Gastroesophageal sphincter (tissue), 4 donors: ENCODE results near the gene LRRC53. TPM values are rescaled to one million over a fixed set of nuclear protein-coding genes. Genes with fewer than 3 reads are reported as not detected.

Source experiments
- ATAC-seq: fragments of 150-250 bp; one replicate; pipeline ENCODE4 v1.9.1; 2016; ENCODE audit warnings: mild to moderate bottlenecking, moderate library complexity
- H3K27ac ChIP-seq, 4 donors: fragments of 200-600 bp; sonication (generic) in 3 of 4; 1 replicate in 3 of 4; 2 replicates in 1 of 4; pipeline ENCODE4 v1.5.1; 2016 to 2019
- H3K27me3 ChIP-seq: fragments of 200-600 bp; sonication (generic); one replicate; pipeline ENCODE4 v1.5.1; 2019
- H3K36me3 ChIP-seq, 2 donors: fragments of 200-600 bp; sonication (generic); one replicate each; pipeline ENCODE4 v1.5.1; 2019; ENCODE audit warnings: control low read depth in 1 of 2
- H3K4me1 ChIP-seq, 3 donors: fragments of 200-600 bp; sonication (generic); 1 replicate in 2 of 3; 2 replicates in 1 of 3; pipeline ENCODE4 v1.5.1; 2016 to 2019; ENCODE audit warnings: control low read depth in 2 of 3
- H3K4me3 ChIP-seq, 2 donors: fragments of 200-600 bp; sonication (generic); one replicate each; pipeline ENCODE4 v1.5.1; 2019; ENCODE audit warnings: mild to moderate bottlenecking in 1 of 2, moderate library complexity in 1 of 2
- H3K9me3 ChIP-seq, 3 donors: fragments of 200-600 bp; sonication (generic); one replicate each; pipeline ENCODE4 v1.5.1; 2017 to 2019; ENCODE audit warnings: control low read depth in 2 of 3
- EP300 ChIP-seq: sonication (generic); formaldehyde crosslinking; IDR thresholded peaks from one replicate; pipeline ENCODE4 v1.6.1; 2017; ENCODE audit warnings: antibody characterized with exemption, mild to moderate bottlenecking
- POLR2A ChIP-seq, 2 donors: fragments of 450-650 bp; IDR thresholded peaks; one replicate each; pipeline ENCODE4 v1.6.1; 2017; ENCODE audit warnings: antibody characterized with exemption in 2 of 2, mild to moderate bottlenecking in 2 of 2, moderate library complexity in 1 of 2
- POLR2AphosphoS5 ChIP-seq: sonication (generic); formaldehyde crosslinking; IDR thresholded peaks from one replicate; pipeline ENCODE4 v1.6.1; 2017; ENCODE audit warnings: antibody characterized with exemption
- WGBS, 2 donors: methylation state at CpG; one replicate each; pipeline ENCODE4 v1.1.5; 2018; ENCODE audit warnings: low coverage in 1 of 2; 5-methylcytosine and 5-hydroxymethylcytosine counted together
- total RNA-seq, 4 donors: library from RNA; depleted of rRNA; stranded (reverse); fragments of >200 nt; gene quantifications; one replicate each; pipeline ENCODE4 v1.1.0, GENCODE V29; 2016
- TF ChIP-seq, protein P1 (sequence below), 4 experiments: fragments of 200-600 bp in 2 of 4; fragments of 450-650 bp in 2 of 4; sonication (generic) in 1 of 4; IDR thresholded peaks; one replicate each; pipeline ENCODE4 v1.5.1; 2017 to 2019; ENCODE audit warnings: antibody characterized with exemption in 4 of 4, mild to moderate bottlenecking in 2 of 4, moderate library complexity in 2 of 4

The LRRC53 gene, protein sequence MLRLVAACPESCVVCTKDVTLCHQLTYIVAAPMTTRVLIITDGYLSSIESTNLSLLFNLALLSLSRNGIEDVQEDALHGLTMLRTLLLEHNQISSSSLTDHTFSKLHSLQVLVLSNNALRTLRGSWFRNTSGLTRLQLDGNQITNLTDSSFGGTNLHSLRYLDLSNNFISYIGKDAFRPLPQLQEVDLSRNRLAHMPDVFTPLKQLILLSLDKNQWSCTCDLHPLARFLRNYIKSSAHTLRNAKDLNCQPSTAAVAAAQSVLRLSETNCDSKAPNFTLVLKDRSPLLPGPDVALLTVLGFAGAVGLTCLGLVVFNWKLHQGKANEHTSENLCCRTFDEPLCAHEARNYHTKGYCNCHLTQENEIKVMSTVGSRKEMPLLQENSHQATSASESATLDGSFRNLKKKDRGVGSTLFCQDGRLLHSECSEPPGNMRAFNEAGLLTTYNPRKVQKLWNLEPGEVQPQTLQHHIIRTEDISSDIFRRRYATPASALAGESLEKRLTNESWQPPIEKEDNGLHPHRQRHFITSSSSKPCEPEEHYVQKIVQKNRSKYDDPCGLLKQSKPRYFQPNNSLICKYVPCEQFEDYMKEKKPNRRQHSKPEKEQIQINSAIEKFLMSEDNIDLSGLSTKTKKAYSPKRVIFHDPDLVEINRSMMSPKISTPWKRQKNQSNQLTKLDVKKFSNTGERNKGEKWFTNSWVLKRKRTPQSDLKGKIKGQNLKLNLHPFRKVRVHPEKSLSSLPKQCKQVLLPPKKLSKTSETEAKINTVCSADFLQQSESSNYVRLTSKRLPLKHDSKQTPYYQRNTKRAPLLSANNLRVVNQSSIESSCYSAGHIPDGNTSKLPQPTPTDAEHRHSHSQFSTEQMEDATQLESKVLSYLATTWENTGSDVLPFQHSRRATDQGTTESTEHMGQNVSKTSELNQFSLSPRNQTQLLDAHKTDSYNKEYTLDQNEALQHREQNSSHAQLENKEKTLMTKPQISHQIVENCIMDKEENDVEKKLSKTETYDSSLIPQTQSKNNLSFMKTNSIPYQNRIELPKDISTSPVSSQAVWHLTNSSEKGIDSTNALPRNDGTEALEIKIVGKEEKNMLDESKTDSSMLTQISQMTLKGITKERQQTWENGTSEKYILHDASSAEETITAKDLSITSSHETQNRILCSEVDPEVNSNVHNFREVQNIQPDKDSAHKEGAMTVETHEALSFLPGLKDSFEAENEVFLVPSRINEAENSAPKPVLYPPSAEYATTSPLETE
- total RNA-seq: not detected

DNA sequence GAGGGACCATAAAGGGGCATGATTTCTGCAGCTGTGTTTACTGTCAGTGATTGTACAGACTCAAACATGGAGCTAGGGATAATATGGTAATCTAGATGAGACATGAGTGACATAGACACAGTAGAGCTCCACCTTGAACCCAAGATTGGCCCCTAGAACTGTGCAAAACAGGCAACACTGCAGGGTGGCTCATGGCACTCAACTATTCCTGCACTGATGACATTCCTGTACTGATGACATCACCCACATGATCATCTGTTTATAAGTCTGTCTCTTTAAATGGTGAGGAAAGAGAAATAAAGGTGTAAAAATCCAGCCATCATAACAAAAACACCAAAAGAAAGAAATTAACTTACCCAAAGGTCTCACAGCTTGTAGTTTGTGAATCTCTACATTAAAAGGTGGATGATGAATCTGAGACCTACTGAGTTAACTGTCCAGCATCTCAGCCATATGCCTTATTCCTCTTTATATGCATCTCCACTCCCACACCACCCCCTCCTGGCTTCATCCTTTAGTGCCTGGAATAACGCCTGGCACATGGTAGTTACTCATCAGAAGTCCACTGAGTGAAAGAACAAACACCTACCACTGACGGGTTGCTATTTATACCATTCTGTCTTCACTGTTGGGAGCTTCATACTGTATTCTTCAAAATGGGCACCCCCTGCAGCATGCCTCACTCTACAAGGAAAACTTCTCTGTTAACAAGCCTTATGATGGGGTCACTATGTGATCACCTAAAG lies at the start of gene LRRC53:
TSS of gene LRRC53 (minus strand) at position 442 of the 746 bp plus-strand sequence. CDS start 29,262 bp downstream, outside the sequence.
- no peak for ATAC-seq

DNA sequence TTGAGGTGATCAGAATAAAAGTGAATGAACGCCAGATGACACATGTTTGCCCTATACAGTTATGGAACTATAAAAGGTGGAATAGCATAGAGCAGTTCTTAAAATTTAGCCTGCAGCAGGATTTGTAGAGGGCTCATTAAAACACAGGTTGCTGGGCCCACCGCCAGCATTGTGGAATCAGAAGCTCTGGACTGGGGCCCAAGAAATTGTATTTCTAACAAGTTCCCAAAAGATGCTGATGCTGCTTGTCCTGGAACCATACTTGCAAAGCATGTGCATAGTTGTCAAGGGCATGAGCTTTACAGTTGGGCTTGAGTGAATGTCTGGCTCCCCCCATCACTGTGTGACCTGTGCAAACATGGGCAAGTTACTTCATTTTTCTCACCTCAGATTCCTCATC lies 37.5 kb upstream of the LRRC53 start:
- Histone ChIP-seq H3K27me3 (no peaks in the 10 kb centered on the region), H3K9me3 (no peaks in the 10 kb centered on the region), H3K4me3 (no peak overlapping the region), H3K4me1 (no peaks in the 10 kb centered on the region), H3K36me3 (no peaks in the 10 kb centered on the region), H3K27ac (no peak overlapping the region)
- TF ChIP-seq POLR2A (IDR thresholded peaks at IDR 0.05) (no peak), POLR2AphosphoS5 (no peak), EP300 (no peak)
- TF ChIP-seq, protein P1, sequence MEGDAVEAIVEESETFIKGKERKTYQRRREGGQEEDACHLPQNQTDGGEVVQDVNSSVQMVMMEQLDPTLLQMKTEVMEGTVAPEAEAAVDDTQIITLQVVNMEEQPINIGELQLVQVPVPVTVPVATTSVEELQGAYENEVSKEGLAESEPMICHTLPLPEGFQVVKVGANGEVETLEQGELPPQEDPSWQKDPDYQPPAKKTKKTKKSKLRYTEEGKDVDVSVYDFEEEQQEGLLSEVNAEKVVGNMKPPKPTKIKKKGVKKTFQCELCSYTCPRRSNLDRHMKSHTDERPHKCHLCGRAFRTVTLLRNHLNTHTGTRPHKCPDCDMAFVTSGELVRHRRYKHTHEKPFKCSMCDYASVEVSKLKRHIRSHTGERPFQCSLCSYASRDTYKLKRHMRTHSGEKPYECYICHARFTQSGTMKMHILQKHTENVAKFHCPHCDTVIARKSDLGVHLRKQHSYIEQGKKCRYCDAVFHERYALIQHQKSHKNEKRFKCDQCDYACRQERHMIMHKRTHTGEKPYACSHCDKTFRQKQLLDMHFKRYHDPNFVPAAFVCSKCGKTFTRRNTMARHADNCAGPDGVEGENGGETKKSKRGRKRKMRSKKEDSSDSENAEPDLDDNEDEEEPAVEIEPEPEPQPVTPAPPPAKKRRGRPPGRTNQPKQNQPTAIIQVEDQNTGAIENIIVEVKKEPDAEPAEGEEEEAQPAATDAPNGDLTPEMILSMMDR (IDR thresholded peaks at IDR 0.05): no peak
- 80 to 89% methylated on average over 1 to 2 of the region's 2 CpGs for WGBS, 2 donors
- ATAC-seq: no peak

More for the DNA sequence above, at the start of gene LRRC53:
- no peaks in the 10 kb centered on the region for H3K36me3 ChIP-seq
- no peaks in the 10 kb centered on the region for H3K27me3 ChIP-seq
- TF ChIP-seq POLR2AphosphoS5: no peak
- TF ChIP-seq POLR2A (IDR thresholded peaks at IDR 0.05): no peak
- TF ChIP-seq EP300: no peak
- TF ChIP-seq, protein P1 (IDR thresholded peaks at IDR 0.05): no peak
- WGBS, 2 donors: 38 to 54% methylated on average over 2 of the region's 2 CpGs
- H3K9me3 ChIP-seq: no peaks in the 10 kb centered on the region
- H3K27ac ChIP-seq: no peak within 1 kb of the TSS
- H3K4me1 ChIP-seq: no peaks in the 10 kb centered on the region
- H3K4me3 ChIP-seq: no peak within 1 kb of the TSS

DNA sequence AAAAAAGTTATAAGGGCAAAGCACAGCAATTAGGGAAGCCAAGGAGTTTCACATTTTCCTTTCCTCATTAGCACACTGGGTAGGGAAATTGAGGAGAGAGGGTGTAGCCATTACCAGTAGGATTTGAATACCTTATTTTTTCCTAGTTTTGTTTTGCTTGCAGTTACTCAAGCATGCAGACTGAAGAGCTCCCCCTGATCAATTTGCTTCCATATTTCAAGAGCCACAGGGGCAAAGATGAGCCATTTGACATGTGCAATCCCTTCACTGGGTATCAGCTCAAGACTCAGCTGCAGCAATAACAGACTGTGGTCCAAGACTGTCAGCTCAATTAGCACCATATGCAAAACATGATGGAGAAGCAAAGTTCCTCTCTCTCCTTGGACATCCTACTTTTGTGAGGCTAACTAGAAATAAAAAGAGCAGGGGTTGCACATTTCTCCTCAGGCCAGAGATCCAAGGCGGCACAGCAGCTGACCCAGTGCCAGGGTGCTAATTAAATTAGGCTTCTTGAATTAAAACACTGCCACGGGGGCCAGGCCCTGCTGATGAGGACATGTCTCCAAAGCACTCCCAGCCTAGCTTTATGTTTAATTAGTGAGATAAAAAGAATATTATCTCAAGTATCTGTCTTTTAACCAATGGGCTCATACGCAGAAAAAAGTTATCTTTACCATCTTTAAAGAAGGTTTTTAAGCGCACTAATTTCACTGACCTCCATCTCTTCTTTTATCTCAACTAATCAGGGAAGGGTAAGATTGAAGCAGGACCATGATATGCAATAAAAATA lies 36.7 kb upstream of the LRRC53 start:
- Histone ChIP-seq H3K9me3 (no peaks in the 10 kb centered on the region), H3K27ac (no peak overlapping the region), H3K36me3 (no peaks in the 10 kb centered on the region), H3K4me3 (no peak overlapping the region), H3K27me3 (no peaks in the 10 kb centered on the region), H3K4me1 (no peaks in the 10 kb centered on the region)
- TF ChIP-seq EP300 (no peak), POLR2AphosphoS5 (no peak), POLR2A (IDR thresholded peaks at IDR 0.05) (no peak)
- TF ChIP-seq, protein P1 (IDR thresholded peaks at IDR 0.05): no peak
- 66 to 86% methylated on average over 1 to 4 of the region's 4 CpGs for WGBS, 2 donors
- no peak for ATAC-seq

DNA sequence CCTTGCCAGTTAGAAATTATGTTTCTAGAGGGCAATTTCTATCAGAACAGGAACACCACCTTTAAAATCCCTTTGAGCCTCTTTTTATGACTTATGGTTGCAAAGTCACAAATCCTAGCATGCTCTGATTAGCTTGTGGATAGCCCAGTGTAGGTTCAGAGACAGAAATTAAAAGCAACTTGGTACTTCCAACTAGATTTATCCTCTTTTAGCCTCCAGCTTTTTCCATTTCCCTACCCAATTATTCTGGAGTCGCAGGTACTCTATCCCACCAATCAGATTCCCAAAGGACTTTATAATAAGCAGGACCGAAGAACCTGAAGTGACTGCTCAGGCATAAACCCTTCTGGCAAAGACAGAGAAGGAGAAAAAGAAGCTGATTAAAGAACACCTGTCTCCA lies 33.4 kb upstream of the LRRC53 start:
- H3K4me3 ChIP-seq: no peak overlapping the region
- TF ChIP-seq POLR2AphosphoS5 (no peak), POLR2A (IDR thresholded peaks at IDR 0.05) (no peak), EP300 (no peak)
- TF ChIP-seq, protein P1 (IDR thresholded peaks at IDR 0.05): no peak
- 95 to 100% methylated on average over 2 of the region's 2 CpGs for WGBS, 2 donors

More for the DNA sequence above, 33.4 kb upstream of the LRRC53 start:
- H3K9me3 ChIP-seq: no peaks in the 10 kb centered on the region
- ATAC-seq: no peak
- no peaks in the 10 kb centered on the region for H3K36me3 ChIP-seq
- H3K27me3 ChIP-seq: no peaks in the 10 kb centered on the region
- H3K27ac ChIP-seq: no peak overlapping the region
- no peaks in the 10 kb centered on the region for H3K4me1 ChIP-seq
